Forelimb muscle (tissue), 1 donor: ENCODE measurements around the gene DIPK1B. TPM values are rescaled to one million over a fixed set of nuclear protein-coding genes. Genes with fewer than 3 reads are reported as not detected.
"Not testable (repeated sequence)": the region's sequence is repeated elsewhere in the genome, so short reads cannot be mapped to it uniquely, and the experiment has no call there.

ENCODE experiments used
- DNase-seq: peaks from one replicate; pipeline ENCODE4 v3.0.0-alpha.2; 2013; ENCODE audit warnings: low read depth
- polyA plus RNA-seq: library from polyadenylated mRNA; unstranded; fragments of 120-200 nt; gene quantifications from one replicate; pipeline ENCODE4 v1.2.1, GENCODE V29; 2013; ENCODE audit not compliant: insufficient read length

DIPK1B gene
- polyA plus RNA-seq, 1 donor, result 18.2 TPM

DNA sequence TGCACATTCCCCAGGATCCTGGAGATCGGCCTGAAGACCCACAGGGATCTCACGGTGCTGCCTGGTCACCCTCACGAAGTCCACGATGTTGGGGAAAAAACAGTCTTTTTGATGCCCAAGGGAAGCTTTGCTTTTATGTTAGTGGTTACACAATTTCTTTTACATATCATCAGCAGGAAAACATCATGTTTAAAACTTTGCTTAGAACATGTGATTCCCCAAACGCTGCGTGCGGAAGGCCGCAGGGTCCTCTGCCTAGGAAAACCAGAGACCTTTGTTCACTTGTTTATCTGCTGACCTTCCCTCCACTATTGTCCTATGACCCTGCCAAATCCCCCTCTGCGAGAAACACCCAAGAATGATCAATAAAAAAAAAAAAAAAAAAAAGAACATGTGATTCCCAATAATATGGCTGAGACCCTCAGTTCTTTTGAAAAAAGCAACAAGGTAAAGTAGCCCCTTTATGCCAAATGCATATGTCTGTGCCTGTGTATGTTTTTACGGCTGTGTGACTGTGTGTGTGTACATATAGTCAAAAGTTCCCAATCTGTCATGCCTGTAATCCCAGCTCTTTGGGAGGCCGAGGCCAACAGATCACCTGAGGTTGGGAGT, 13.6 kb upstream of the DIPK1B start:
- DNase-seq, result no peak

- DNase-seq, result no peak
Observed at GRCh38 chr9:136700304-136700703, 12.1 kb upstream of the DIPK1B start.

DNA sequence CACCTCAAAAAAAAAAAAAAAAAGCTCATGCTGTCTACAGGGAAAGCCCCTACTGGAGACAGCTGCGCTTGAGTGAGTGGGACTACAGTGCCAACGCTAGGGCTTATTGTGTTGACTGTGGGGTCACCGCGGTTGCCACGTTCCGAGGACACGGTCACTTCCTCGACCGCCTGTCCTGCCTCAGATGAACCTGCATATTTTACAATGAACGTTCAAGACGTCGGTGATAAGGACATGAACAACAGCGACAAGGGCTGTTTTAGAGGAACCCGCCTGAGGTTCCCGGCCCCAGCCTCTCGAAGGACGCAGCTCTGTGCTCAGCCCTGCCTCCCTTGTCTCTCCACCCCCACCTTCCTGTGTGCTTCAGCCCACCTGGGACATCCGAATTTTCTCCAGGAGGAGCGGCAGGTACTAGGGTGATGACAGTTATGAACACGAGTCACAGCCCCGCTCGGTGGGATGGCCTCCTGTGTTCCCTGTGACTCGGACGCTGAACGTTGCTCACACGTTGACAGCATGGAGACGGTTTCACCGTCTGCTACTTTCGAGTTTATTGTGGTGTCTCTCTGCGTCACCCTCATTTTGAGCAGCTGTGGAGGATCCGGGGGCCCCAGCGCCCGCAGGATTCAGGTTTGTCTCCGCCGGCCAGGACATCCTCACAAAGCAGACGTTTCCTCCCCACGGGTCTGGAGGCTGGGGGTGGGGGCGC, 11.3 kb upstream of the DIPK1B start:
- no peak for DNase-seq

GRCh38 chr9:136701668-136702053, 10.7 kb upstream of the DIPK1B start:
- no peak for DNase-seq

DNA sequence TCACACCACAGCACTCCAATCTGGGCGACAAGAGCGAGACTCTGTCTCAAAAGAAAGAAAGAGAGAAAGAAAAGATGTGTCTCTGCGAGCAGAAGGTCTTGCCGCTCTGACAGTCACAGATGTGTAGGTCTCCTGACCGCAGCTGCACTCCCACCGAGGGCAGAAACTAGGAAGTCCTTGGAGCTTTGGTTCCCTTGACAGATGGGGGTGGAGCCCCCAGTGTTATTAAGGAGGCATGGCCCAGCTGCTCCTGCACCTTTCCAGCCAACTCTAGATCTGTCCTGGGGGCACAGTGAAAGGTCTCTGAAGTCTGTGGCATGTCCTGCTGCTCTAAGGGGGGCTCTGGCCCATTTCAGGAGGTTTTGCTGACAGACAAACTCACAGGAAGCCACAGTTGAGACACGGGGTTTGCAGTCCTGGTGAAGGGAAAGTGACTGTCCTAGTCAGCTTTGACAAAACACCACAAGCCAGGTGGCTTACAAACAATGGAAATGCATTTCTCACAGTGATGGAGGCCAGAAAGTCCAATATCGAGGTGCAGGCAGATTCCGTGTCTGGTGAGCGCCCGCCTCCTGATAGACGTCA, 9.0 kb upstream of the DIPK1B start:
- no peak for DNase-seq

GRCh38 chr9:136704741-136705140, 7.6 kb upstream of the DIPK1B start:
- DNase-seq, result not testable (repeated sequence)

- DNase-seq, result no peak
Observed at GRCh38 chr9:136705564-136705963, 6.8 kb upstream of the DIPK1B start.

GRCh38 chr9:136707011-136707410, 5.4 kb upstream of the DIPK1B start:
- DNase-seq, result no peak

DNA sequence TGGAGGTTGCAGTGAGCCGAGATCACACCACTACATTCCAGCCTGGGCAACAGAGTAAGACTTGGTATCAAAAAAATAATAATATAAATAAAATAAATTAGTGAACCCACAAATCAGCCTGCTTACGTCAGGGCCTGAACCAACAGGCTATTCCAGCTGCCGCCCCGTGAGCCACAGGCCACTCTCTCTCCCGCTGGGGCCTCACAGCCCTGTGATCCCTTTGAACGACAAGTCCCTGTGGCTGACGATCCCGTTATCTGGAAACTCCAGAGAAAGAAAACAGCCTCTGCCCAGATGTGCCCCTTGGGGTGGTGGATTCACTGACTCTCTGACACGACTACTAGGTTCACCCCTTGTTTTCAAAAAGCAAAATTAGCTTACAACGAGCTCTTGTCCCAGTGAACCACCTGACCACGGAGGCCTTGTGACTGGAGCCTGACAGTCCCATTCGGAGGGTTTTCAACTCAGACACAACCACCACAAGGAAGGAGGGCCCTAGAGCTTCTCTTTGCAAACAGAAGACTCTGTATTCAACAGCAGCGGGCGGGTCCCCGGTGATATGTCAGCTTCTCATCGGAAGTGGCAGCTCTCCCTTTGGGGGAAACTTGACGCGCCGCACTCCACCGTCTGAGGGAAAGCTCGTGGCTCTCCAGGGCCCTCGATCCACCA, 4.4 kb upstream of the DIPK1B start:
- DNase-seq, result no peak

DNA sequence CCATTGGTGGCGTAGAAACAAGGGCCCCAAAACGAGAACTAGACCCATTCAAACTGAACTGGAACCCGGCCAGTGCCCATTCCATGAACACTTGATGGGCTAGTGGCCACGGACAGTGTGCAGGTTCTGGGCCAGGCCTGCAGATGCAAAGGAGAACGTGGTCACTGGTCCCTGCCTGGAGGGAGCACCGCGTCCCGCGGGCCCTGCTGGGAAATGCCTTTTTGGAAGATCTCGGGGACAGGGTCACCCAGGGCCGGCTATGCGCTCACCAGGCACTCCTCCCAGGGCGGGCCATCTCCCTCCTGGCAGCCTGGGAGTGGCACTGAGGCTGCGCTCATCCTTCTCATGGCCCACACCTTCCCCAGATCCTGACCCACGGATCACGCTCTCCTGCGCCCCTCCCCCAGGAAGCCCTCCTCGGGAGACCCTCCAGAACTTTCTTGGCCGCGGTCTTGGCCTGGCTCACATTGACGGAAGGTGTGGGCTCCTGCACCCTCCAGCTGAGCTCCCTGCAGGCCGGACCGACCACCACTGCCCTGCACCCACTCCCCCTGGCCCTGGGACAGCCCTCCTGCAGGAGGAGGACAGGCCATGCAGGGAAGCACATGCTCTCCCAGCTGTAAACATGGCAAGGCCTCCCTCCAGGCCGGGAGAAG, 2.8 kb upstream of the DIPK1B start:
- DNase-seq, result no peak

DNA sequence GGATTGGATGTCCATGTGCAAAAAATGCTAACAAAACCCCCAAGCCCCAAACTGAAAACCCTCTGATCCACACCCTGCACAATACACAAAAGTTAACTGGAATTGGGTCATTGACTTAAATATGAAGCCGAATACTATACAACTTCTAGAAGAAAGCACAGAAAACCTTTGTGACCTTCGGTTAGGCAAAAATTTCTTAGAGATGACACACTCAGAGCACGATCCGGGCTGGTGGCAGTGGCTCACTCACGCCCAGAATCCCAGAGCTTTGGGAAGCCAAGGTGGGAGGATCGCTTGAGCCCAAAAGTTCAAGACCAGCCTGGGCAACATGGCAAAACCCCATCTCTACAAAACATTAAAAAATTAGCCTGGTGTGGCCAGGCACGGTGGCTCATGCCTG, 1.8 kb upstream of the DIPK1B start:
- no peak for DNase-seq

DNA sequence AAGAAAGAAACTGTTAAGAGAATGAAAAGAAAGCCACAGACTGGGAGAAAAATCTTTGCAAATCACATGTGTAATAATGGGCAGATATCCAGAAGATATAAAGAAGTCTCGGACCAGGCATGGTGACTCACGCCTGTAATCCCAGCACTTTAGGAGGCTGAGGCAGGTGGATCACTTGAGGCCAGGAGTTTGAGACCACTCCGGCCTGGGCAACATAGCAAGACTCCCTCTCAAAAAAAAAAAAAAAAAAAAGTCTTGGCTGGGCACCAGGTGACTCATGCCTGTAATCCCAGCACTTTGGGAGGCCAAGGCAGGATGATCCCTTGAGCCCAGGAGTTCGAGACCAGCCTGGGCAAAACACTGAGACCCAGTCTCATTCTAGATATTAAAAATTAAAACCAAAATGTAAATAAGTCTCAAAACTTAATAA, 1.1 kb upstream of the DIPK1B start:
- not testable (repeated sequence) for DNase-seq

DNA sequence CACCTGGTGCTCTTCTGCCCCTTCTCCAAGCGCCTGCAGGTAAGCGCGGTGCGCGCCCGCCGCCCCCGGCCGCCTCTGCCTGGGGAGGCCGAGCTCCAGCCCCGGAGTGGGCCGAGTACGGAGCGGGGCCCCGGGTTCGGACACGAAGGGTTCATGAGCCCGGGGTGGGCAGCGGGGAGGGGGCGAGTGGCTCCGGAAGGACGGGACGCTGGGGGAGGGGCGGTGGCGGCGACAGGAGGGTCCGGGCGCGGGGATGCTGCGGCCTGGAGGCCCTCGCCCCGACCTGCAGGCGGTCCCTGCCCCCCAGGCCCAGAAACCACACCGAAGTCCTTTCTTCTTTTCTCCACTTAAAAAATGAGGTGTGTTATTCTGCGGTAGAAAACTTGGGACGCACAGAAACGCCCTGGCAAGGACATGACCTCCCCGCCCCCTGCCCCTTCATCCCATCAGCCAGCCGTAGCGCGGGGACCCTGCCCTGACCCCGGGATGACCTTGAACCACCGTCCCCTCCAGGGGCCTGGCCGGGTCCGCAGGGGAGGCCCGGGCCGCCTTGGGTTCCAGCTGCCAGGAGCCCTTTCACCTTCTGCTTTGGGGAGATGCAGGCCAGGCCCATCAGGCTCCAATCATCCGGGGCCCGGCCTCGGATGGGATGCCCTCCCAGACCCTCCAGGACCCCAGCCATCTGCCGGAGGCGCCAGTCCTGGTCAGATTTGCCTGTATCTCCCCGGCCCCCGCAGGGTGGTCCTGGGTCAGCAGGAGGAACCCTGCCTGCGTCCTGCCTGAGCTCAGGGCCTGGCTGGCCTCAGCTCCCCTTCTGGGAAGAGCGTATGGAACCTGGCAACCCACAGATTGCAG, 545 bp downstream of the DIPK1B start:
- DNase-seq, result no peak

- DNase-seq, result no peak
Observed at GRCh38 chr9:136713550-136713949, 1.2 kb downstream of the DIPK1B start.

DNA sequence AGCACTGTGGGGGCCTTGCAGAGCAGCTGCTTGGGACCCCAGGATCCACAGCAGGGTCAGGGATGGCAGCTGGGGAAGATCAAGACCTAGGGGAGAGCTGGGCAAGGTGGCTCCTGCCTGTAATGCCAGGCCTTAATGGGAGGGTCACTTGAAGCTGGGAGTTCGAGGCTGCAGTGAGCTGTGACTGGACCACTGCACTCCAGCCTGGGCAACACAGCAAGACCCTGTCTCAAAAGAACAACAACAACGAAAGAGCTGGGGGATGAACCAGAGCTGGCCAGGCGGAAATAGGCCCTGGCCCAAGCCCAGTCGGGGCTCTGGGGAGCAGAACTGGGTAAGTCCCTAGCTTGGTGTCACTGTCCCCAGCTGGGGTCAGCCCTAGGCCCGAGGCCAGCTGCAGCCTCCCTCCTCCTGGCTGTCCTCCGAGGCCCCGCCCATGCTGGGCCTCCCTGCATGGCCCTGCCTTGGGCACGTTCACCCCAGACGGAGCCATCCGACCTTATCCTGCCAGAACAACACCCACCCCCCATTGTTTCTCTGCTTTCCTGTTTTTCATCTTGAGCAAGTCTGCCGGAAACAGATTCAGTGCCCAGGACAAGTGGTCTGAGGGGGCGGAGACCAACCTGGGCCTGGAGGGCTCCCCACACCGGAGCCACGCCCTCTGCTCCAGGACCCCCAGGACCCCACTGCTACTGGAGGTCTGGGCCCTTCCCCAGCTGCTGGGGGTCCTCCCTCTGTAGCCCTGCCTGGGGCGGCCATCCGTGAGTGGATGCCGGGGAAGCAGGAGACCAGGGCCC, 1.9 kb downstream of the DIPK1B start:
- DNase-seq, result no peak

GRCh38 chr9:136714893-136715274, 2.5 kb downstream of the DIPK1B start:
- DNase-seq, result no peak

DNA sequence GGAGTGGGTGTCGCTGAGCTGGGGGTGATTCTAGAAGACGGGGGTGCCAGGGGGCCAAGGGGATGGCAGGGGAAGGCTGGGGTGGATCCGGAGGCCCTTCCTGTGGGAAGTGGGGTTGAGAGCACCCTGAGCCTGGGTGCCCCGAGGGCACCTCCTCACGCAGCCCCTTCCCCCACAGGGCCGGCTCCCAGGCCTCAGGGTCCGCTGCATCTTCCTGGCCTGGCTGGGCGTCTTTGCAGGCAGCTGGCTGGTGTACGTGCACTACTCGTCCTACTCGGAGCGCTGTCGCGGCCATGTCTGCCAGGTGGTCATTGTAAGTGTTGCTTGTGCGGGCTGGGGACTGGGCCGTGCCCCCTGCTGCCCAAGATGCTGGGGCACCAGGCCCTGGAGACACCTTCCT, 5.0 kb downstream of the DIPK1B start:
- DNase-seq, result no peak

- DNase-seq, result no peak
Observed at GRCh38 chr9:136718345-136719194, 6.2 kb downstream of the DIPK1B start.

GRCh38 chr9:136719195-136719880, 7.0 kb downstream of the DIPK1B start:
- DNase-seq, result no peak
